AG09319 (cell line): ENCODE measurements around the gene KRT82.
A peak's percentile ranks its signal among the peaks of the same experiment; 100 is the strongest.

ENCODE experiments used
- DNase-seq: peaks from one replicate; pipeline ENCODE4 v3.0.0-alpha.2; 2010; ENCODE audit warnings: low read depth; ENCODE audit errors: extremely low read depth
- CTCF ChIP-seq: IDR thresholded peaks from 2 replicates; pipeline ENCODE4 v1.5.1; 2011; ENCODE audit warnings: low read depth, mild to moderate bottlenecking, inconsistent platforms, low read length, moderate library complexity

Gene KRT82

GRCh38 chr12:52382854-52383253 is 23.3 kb downstream of the KRT82 start:
- no peak for DNase-seq
- no peak for TF ChIP-seq CTCF

DNA sequence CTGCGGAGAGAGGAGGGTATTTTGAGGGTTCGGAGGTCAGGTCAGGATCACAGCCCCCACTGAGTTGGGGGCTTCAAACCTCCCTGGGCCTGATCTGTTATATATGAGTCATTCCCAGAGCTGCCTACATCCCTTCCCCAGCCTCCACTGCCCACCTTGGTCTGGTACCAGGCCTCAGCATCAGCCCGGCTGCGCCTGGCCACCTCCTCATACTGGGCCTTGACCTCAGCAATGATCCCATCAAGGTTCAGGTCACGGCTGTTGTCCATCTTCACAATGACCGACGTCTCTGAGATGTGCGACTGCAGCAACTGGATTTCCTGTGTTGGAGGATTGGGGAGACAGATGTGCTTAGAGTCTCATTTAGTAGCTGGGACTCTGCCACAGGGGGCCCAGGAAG is 24.9 kb downstream of the KRT82 start:
- no peak for TF ChIP-seq CTCF
- DNase-seq = no peak

DNA sequence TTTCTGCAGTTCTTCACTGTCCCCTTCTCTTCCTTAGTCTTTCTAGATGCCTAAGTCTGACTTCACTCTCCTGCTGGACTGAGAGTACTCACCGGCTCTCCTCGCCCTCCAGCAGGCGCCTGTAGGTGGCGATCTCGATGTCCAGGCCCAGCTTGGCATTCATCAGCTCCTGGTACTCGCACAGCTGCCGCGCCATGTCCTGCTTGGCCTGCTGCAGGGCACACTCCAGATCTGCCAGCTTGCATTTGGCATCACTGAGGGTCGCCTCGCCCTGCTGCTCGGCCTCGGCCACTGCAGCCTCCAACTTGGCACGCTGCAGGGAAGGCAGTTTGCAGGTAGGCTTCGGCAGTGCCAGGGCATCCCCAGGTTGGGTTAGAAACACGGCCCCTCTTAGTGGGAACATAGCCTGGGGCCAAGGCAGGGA is 25.9 kb downstream of the KRT82 start:
- DNase-seq = no peak
- TF ChIP-seq CTCF = peak; percentile 41

DNA sequence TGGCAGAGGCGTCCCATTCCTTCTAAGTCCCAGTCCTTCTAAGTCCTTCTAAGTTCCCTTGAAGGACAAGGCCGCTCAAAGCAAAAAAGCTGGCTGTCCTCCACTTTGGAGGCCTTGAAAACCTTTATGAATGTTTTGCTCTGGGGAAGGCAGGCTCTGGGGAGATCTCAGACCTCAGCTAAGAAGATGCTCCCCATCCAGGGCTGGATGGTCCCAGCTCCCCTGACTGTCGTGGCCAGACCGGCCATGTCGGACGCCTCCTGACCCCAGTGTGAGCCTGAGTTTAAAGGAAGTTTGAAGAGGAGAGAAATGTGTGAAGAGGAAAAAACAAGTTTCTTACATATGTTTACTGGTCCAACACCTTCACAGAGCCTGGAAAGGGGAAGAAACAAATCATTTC is 26.6 kb downstream of the KRT82 start:
- TF ChIP-seq CTCF = no peak
- no peak for DNase-seq

- TF ChIP-seq CTCF = no peak
Measured at GRCh38 chr12:52378091-52378490, 28.0 kb downstream of the KRT82 start.

DNA sequence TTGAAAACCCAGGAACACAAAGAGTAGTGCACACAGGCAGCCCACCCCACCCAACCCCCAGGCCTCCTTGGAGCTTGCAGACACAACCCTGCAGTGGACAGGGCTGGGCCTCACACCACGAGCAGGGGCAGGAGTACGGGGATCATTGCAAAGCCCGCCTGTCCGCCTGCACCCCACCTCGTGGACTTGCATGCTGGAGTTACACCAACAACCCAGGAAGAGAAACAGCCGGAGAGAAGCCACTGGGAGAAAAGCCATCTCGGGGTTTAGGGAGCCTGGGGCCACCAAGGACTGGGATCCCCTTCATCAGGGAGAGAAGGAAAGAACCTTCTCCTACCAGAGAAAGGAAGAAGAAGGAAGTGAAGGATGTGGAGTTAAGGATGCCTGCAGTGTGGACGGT is 28.9 kb downstream of the KRT82 start:
- no peak for DNase-seq
- no peak for TF ChIP-seq CTCF

More at GRCh38 chr12:52378091-52378490, 28.0 kb downstream of the KRT82 start:
- no peak for DNase-seq

- peak; percentile 93 for TF ChIP-seq CTCF
- peak; percentile 82 for DNase-seq
Measured at GRCh38 chr12:52372216-52373154, 33.6 kb downstream of the KRT82 start.
